WTC11 (cell line): Measurements from ENCODE around the gene FCRL5.

Experiments used
- ATF3 ChIP-seq: sonication (generic); formaldehyde crosslinking; conservative IDR thresholded peaks from 2 replicates; pipeline ENCODE4 v1.8.1; 2022; ENCODE audit warnings: mild to moderate bottlenecking, missing genetic modification reagents
- CTCF ChIP-seq: fragments of 200-600 bp; IDR thresholded peaks from 2 replicates; pipeline ENCODE4 v1.8.0; 2022; ENCODE audit warnings: antibody characterized with exemption
- E2F4 ChIP-seq: sonication (generic); formaldehyde crosslinking; IDR thresholded peaks from 2 replicates; pipeline ENCODE4 v1.8.1; 2022; ENCODE audit warnings: low read depth, mild to moderate bottlenecking, moderate library complexity, missing genetic modification reagents, borderline replicate concordance
- ETV6 ChIP-seq: sonication (generic); formaldehyde crosslinking; IDR thresholded peaks from 2 replicates; pipeline ENCODE4 v1.8.1; 2022; ENCODE audit warnings: mild to moderate bottlenecking, missing genetic modification reagents
- FOXP4 ChIP-seq: sonication (generic); formaldehyde crosslinking; IDR thresholded peaks from 2 replicates; pipeline ENCODE4 v1.8.0; 2022; ENCODE audit warnings: mild to moderate bottlenecking, missing genetic modification reagents
- GRHL2 ChIP-seq: fragments of 250-450 bp; sonication (Bioruptor Pico); IDR thresholded peaks from 2 replicates; pipeline ENCODE4 v1.8.0; 2022; ENCODE audit warnings: mild to moderate bottlenecking, moderate library complexity; ENCODE audit not compliant: insufficient replicate concordance, severe bottlenecking
- JUN ChIP-seq: sonication (generic); formaldehyde crosslinking; IDR thresholded peaks from 2 replicates; pipeline ENCODE4 v1.8.0; 2023; ENCODE audit warnings: mild to moderate bottlenecking, missing genetic modification reagents
- MAX ChIP-seq: sonication (generic); formaldehyde crosslinking; IDR thresholded peaks from 2 replicates; pipeline ENCODE4 v1.8.0; 2022; ENCODE audit warnings: mild to moderate bottlenecking, missing genetic modification reagents
- MXD4 ChIP-seq: fragments of 250-450 bp; sonication (Bioruptor Pico); IDR thresholded peaks from 2 replicates; pipeline ENCODE4 v1.8.0; 2021; ENCODE audit warnings: mild to moderate bottlenecking, moderate library complexity, borderline replicate concordance
- NFE2L1 ChIP-seq: sonication (generic); formaldehyde crosslinking; IDR thresholded peaks from 2 replicates; pipeline ENCODE4 v1.8.1; 2023; ENCODE audit warnings: missing genetic modification reagents
- NR1H2 ChIP-seq: sonication (generic); formaldehyde crosslinking; IDR thresholded peaks from 2 replicates; pipeline ENCODE4 v1.9.0; 2021; ENCODE audit warnings: mild to moderate bottlenecking, moderate library complexity, missing genetic modification reagents
- PRRX2 ChIP-seq: fragments of 250-450 bp; sonication (Bioruptor Pico); IDR thresholded peaks from 2 replicates; pipeline ENCODE4 v1.8.0; 2021; ENCODE audit warnings: mild to moderate bottlenecking
- USF2 ChIP-seq: sonication (generic); formaldehyde crosslinking; IDR thresholded peaks from 2 replicates; pipeline ENCODE4 v1.8.1; 2023; ENCODE audit warnings: mild to moderate bottlenecking, missing genetic modification reagents, moderate library complexity
- ZNF121 ChIP-seq: sonication (generic); formaldehyde crosslinking; IDR thresholded peaks from 2 replicates; pipeline ENCODE4 v1.8.0; 2023; ENCODE audit warnings: missing genetic modification reagents

- TF ChIP-seq JUN (CRISPR knock-in tag) (no peak), CTCF (no peak), USF2 (no peak), GRHL2 (CRISPR knock-in tag) (no peak), NR1H2 (CRISPR knock-in tag) (no peak), MAX (CRISPR knock-in tag) (no peak), MXD4 (CRISPR knock-in tag) (no peak), ATF3 (CRISPR knock-in tag) (no peak), ZNF121 (CRISPR knock-in tag) (no peak), PRRX2 (CRISPR knock-in tag) (no peak), NFE2L1 (CRISPR knock-in tag) (no peak), ETV6 (CRISPR knock-in tag) (no peak), E2F4 (no peak), FOXP4 (CRISPR knock-in tag) (no peak)
Observed at GRCh38 chr1:157483635-157484034, 68.7 kb downstream of the FCRL5 start.
